Stimulated activated CD4-positive, alpha-beta T cell treated with anti-CD3 and anti-CD28 coated beads, Interleukin-15, amount 100 ng/mL, for 24 hours (primary cell): Measurements from ENCODE around the gene VPS4A.

ENCODE experiments used
- DNase-seq: peaks from one replicate; pipeline ENCODE4 v3.0.0-alpha.2; 2020

VPS4A gene

GRCh38 chr16:69307856-69308255 is 3.3 kb upstream of the VPS4A start:
- DNase-seq, result no peak

GRCh38 chr16:69309316-69309715 is 1.8 kb upstream of the VPS4A start:
- no peak for DNase-seq

GRCh38 chr16:69311533-69312387 is 610 bp downstream of the VPS4A start:
- peak; percentile 65 for DNase-seq

GRCh38 chr16:69313469-69313868 is 2.3 kb downstream of the VPS4A start:
- no peak for DNase-seq

GRCh38 chr16:69314534-69314933 is 3.4 kb downstream of the VPS4A start:
- DNase-seq, result no peak

- no peak for DNase-seq
Observed at GRCh38 chr16:69315486-69316311, 4.5 kb downstream of the VPS4A start.

GRCh38 chr16:69316595-69317034 is 5.5 kb downstream of the VPS4A start:
- DNase-seq, result no peak

- no peak for DNase-seq
Observed at GRCh38 chr16:69318177-69318910, 7.2 kb downstream of the VPS4A start.

- DNase-seq, result no peak
Observed at GRCh38 chr16:69318911-69319289, 7.8 kb downstream of the VPS4A start.

- DNase-seq, result no peak
Observed at GRCh38 chr16:69319381-69319780, 8.2 kb downstream of the VPS4A start.

GRCh38 chr16:69319826-69320739 is 8.9 kb downstream of the VPS4A start:
- DNase-seq, result no peak

GRCh38 chr16:69320740-69321073 is 9.6 kb downstream of the VPS4A start:
- DNase-seq, result no peak

GRCh38 chr16:69321080-69321479 is 9.9 kb downstream of the VPS4A start:
- no peak for DNase-seq

GRCh38 chr16:69322343-69322742 is 11.2 kb downstream of the VPS4A start:
- no peak for DNase-seq

GRCh38 chr16:69323415-69323814 is 12.3 kb downstream of the VPS4A start:
- no peak for DNase-seq

- no peak for DNase-seq
Observed at GRCh38 chr16:69324013-69324531, 12.9 kb downstream of the VPS4A start.

- DNase-seq, result no peak
Observed at GRCh38 chr16:69324585-69325253, 13.6 kb downstream of the VPS4A start.

- no peak for DNase-seq
Observed at GRCh38 chr16:69325784-69326171, 14.6 kb downstream of the VPS4A start.

- DNase-seq, result no peak
Observed at GRCh38 chr16:69326172-69326873, 15.2 kb downstream of the VPS4A start.

- DNase-seq, result no peak
Observed at GRCh38 chr16:69327585-69328310, 16.6 kb downstream of the VPS4A start.
